ENCODE results near the gene SCGB1D1. TPM values are rescaled to one million over a fixed set of nuclear protein-coding genes. Genes with fewer than 3 reads are reported as not detected.

The SCGB1D1 gene
- total and polyA plus RNA-seq, 10 of the 15 experiments (the other 5 are each of a cell fraction or from before 2014, with no cell fraction given): not detected

- TF ChIP-seq REST (IDR thresholded peaks at IDR 0.05; ENCODE audit: low read depth, low read length): no peak
- no peak for TF ChIP-seq PRDM15 (CRISPR knock-in tag; IDR thresholded peaks at IDR 0.05)
- TF ChIP-seq YY1 (IDR thresholded peaks at IDR 0.05; ENCODE audit: low read depth, low read length): no peak
- TF ChIP-seq ETV6 (conservative IDR thresholded peaks at IDR 0.05 in 1 of 2, IDR thresholded peaks at IDR 0.05 in 1 of 2; ENCODE audit: borderline replicate concordance in 1 of 2, low read depth in 1 of 2): no peak
- TF ChIP-seq ZZZ3 (IDR thresholded peaks at IDR 0.05; ENCODE audit: control insufficient read depth, insufficient read length, low read depth): no peak
- TF ChIP-seq PAX5 (IDR thresholded peaks at IDR 0.05; ENCODE audit: borderline replicate concordance, low read depth, low read length): no peak
- TF ChIP-seq PML (IDR thresholded peaks at IDR 0.05; ENCODE audit: low read length): no peak
- TF ChIP-seq CHD1 (IDR thresholded peaks at IDR 0.05; ENCODE audit: low read depth, low read length): no peak
- no peak for TF ChIP-seq ZNF687 (IDR thresholded peaks at IDR 0.05)
- TF ChIP-seq RFX5 (IDR thresholded peaks at IDR 0.05; ENCODE audit: low read depth, low read length): no peak
- TF ChIP-seq NKRF (conservative IDR thresholded peaks at IDR 0.05): no peak
Observed at GRCh38 chr11:62182147-62182891, 7.7 kb upstream of the SCGB1D1 start (continued).

Measured in GM12878 (cell line).